Astrocyte (in vitro differentiated cells and primary cell): ENCODE measurements around the gene DTD2. TPM values are rescaled to one million over a fixed set of nuclear protein-coding genes. Genes with fewer than 3 reads are reported as not detected.

Experiments used
- DNase-seq: peaks from one replicate; pipeline ENCODE4 v3.0.0-alpha.2; 2010; ENCODE audit warnings: low read depth
- FAIRE-seq: peaks from 2 replicates; lab custom pipeline; 2011; peaks lifted over from hg19 to GRCh38; lab: Jason Lieb, UNC
- H2AFZ ChIP-seq: 2 replicates; pipeline ENCODE4 v1.6.0; 2012; ENCODE audit warnings: low read depth, low read length, inconsistent platforms
- H3K27ac ChIP-seq: 2 replicates; pipeline ENCODE4 v1.5.1; 2011; ENCODE audit warnings: low read depth, low read length, inconsistent platforms
- H3K27me3 ChIP-seq: 2 replicates; pipeline ENCODE4 v1.6.0; 2011; ENCODE audit warnings: low read length, inconsistent platforms; ENCODE audit not compliant: insufficient read depth
- H3K36me3 ChIP-seq: 2 replicates; pipeline ENCODE4 v1.5.1; 2011; ENCODE audit warnings: low read length, inconsistent platforms; ENCODE audit not compliant: insufficient read depth
- H3K4me1 ChIP-seq: 2 replicates; pipeline ENCODE4 v1.5.1; 2011; ENCODE audit warnings: low read length, inconsistent platforms; ENCODE audit not compliant: insufficient read depth
- H3K4me2 ChIP-seq: 2 replicates; pipeline ENCODE4 v1.6.0; 2012; ENCODE audit warnings: low read length, inconsistent platforms
- H3K4me3 ChIP-seq: 2 replicates; pipeline ENCODE4 v1.5.1; 2011; ENCODE audit warnings: low read depth, mild to moderate bottlenecking, low read length, inconsistent platforms; ENCODE audit not compliant: insufficient read depth
- H3K79me2 ChIP-seq: 2 replicates; pipeline ENCODE4 v1.6.0; 2012; ENCODE audit warnings: mild to moderate bottlenecking, low read length, inconsistent platforms; ENCODE audit not compliant: insufficient read depth
- H3K9ac ChIP-seq: 2 replicates; pipeline ENCODE4 v1.6.0; 2012; ENCODE audit warnings: mild to moderate bottlenecking, low read length, inconsistent platforms
- H3K9me3 ChIP-seq: 2 replicates; pipeline ENCODE4 v1.5.1; 2012; ENCODE audit warnings: low read depth, mild to moderate bottlenecking, low read length, inconsistent platforms; ENCODE audit not compliant: insufficient read depth
- H4K20me1 ChIP-seq: 2 replicates; pipeline ENCODE4 v1.6.0; 2012; ENCODE audit warnings: low read length, inconsistent platforms; ENCODE audit not compliant: insufficient read depth
- H3K27ac Mint-ChIP-seq: one replicate; pipeline ENCODE4 v1.8.0; 2021; ENCODE audit warnings: mild to moderate bottlenecking, mixed read lengths; ENCODE audit not compliant: unreplicated experiment
- H3K27me3 Mint-ChIP-seq: one replicate; pipeline ENCODE4 v1.8.0; 2021; ENCODE audit warnings: low read depth, mixed read lengths; ENCODE audit not compliant: unreplicated experiment
- H3K36me3 Mint-ChIP-seq: one replicate; pipeline ENCODE4 v1.8.0; 2021; ENCODE audit warnings: low read depth, mixed read lengths; ENCODE audit not compliant: unreplicated experiment
- H3K4me1 Mint-ChIP-seq: one replicate; pipeline ENCODE4 v1.8.0; 2021; ENCODE audit warnings: low read depth, mixed read lengths; ENCODE audit not compliant: unreplicated experiment
- H3K4me3 Mint-ChIP-seq: one replicate; pipeline ENCODE4 v1.8.0; 2021; ENCODE audit warnings: mild to moderate bottlenecking, moderate library complexity, mixed read lengths; ENCODE audit not compliant: unreplicated experiment
- H3K9me3 Mint-ChIP-seq: one replicate; pipeline ENCODE4 v1.8.0; 2021; ENCODE audit warnings: mild to moderate bottlenecking, mixed read lengths; ENCODE audit not compliant: unreplicated experiment
- CTCF ChIP-seq: IDR thresholded peaks from 2 replicates; pipeline ENCODE4 v1.5.1; 2011; ENCODE audit warnings: low read depth, mild to moderate bottlenecking, inconsistent platforms, low read length, moderate library complexity; ENCODE audit not compliant: insufficient read depth
- EZH2 ChIP-seq: IDR thresholded peaks from 2 replicates; pipeline ENCODE4 v1.6.1; 2012; ENCODE audit warnings: mild to moderate bottlenecking, low read length, inconsistent platforms; ENCODE audit not compliant: insufficient read depth
- total RNA-seq: library from RNA; stranded (reverse); gene quantifications from 2 replicates; pipeline ENCODE4 v1.2.1, GENCODE V29; 2021

Gene DTD2
- total RNA-seq, 1 donor from 2014 or later: 22.6 TPM

- Histone ChIP-seq H3K27me3 (peaks cover 2% of the 10 kb centered on the region), H3K79me2 (no peaks in the 10 kb centered on the region), H2AFZ (no peak overlapping the region), H3K4me2 (no peak overlapping the region), H3K9me3 (no peaks in the 10 kb centered on the region), H3K4me1 (no peaks in the 10 kb centered on the region), H3K36me3 (no peaks in the 10 kb centered on the region), H3K4me3 (no peak overlapping the region), H3K9ac (no peak overlapping the region), H3K27ac (no peak overlapping the region), H4K20me1 (no peaks in the 10 kb centered on the region)
- H3K27ac Mint-ChIP-seq: no peak overlapping the region
- FAIRE-seq: no peak
- peaks cover under 1% of the 10 kb centered on the region for H3K9me3 Mint-ChIP-seq
- H3K27me3 Mint-ChIP-seq: peaks cover 3% of the 10 kb centered on the region
- no peak for DNase-seq
- H3K4me3 Mint-ChIP-seq: no peak overlapping the region
- TF ChIP-seq EZH2: no peak
- TF ChIP-seq CTCF: no peak
- no peaks in the 10 kb centered on the region for H3K4me1 Mint-ChIP-seq
- H3K36me3 Mint-ChIP-seq: no peaks in the 10 kb centered on the region
Observed at GRCh38 chr14:31479027-31479426, 21.7 kb upstream of the DTD2 start.

- Histone ChIP-seq H3K9ac (no peak overlapping the region), H3K27me3 (no peaks in the 10 kb centered on the region), H4K20me1 (no peaks in the 10 kb centered on the region), H3K79me2 (no peaks in the 10 kb centered on the region), H3K36me3 (no peaks in the 10 kb centered on the region), H3K4me3 (no peak overlapping the region), H3K4me1 (no peaks in the 10 kb centered on the region), H3K9me3 (no peaks in the 10 kb centered on the region), H3K27ac (no peak overlapping the region), H3K4me2 (no peak overlapping the region), H2AFZ (no peak overlapping the region)
- FAIRE-seq (no peak), DNase-seq (no peak)
- H3K4me3 Mint-ChIP-seq: no peak overlapping the region
- no peak overlapping the region for H3K27ac Mint-ChIP-seq
- no peak for TF ChIP-seq EZH2
- no peak for TF ChIP-seq CTCF
- no peaks in the 10 kb centered on the region for H3K36me3 Mint-ChIP-seq
- H3K27me3 Mint-ChIP-seq: peaks cover 3% of the 10 kb centered on the region
- no peaks in the 10 kb centered on the region for H3K4me1 Mint-ChIP-seq
- H3K9me3 Mint-ChIP-seq: peaks cover 3% of the 10 kb centered on the region
Observed at GRCh38 chr14:31477248-31477647, 19.9 kb upstream of the DTD2 start.

GRCh38 chr14:31476131-31476866 lies 19.0 kb upstream of the DTD2 start:
- Histone ChIP-seq H4K20me1 (no peaks in the 10 kb centered on the region), H3K4me2 (no peak overlapping the region), H3K27ac (no peak overlapping the region), H3K4me3 (no peak overlapping the region), H3K4me1 (no peaks in the 10 kb centered on the region), H3K9me3 (no peaks in the 10 kb centered on the region), H3K79me2 (no peaks in the 10 kb centered on the region), H2AFZ (no peak overlapping the region), H3K9ac (no peak overlapping the region), H3K36me3 (no peaks in the 10 kb centered on the region), H3K27me3 (no peaks in the 10 kb centered on the region)
- no peak overlapping the region for H3K4me3 Mint-ChIP-seq
- no peak for DNase-seq
- no peak for FAIRE-seq
- H3K36me3 Mint-ChIP-seq: no peaks in the 10 kb centered on the region
- peaks cover 3% of the 10 kb centered on the region for H3K27me3 Mint-ChIP-seq
- H3K27ac Mint-ChIP-seq: no peak overlapping the region
- peaks cover 3% of the 10 kb centered on the region for H3K9me3 Mint-ChIP-seq
- no peaks in the 10 kb centered on the region for H3K4me1 Mint-ChIP-seq
- TF ChIP-seq EZH2 (no peak), CTCF (no peak)
